ENCODE results near the gene AGBL4. TPM values are rescaled to one million over a fixed set of nuclear protein-coding genes. Genes with fewer than 3 reads are reported as not detected.

AGBL4 gene
- total RNA-seq, 1 donor from 2014 or later: not detected

DNA sequence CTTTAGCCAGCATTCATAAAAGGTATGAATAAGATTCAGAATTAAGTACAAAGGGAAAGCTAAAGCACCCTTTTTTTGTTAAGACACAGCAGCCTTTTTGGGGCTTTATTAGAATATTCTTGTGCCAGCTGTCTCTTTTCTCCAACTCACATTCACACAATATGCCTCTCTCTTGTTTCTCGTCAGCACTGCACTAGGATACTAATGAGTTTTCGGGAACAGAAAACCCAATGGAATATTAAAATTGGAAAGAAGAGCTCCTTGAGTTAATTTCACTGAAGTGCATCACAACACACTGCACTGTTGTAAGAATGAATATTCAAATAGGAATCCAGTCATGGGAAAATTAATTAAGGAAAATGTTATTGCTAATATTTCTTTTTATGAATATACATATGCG lies 836.7 kb downstream of the AGBL4 start:
- no peaks in the 10 kb centered on the region for H3K9me3 ChIP-seq
- DNase-seq (no peak), ATAC-seq (no peak)
- no peaks in the 10 kb centered on the region for H3K36me3 ChIP-seq
- H3K27ac ChIP-seq: no peak overlapping the region
- H3K4me1 ChIP-seq: no peaks in the 10 kb centered on the region
- no peaks in the 10 kb centered on the region for H3K27me3 ChIP-seq
- no peak overlapping the region for H3K4me3 ChIP-seq
- TF ChIP-seq, protein P1, sequence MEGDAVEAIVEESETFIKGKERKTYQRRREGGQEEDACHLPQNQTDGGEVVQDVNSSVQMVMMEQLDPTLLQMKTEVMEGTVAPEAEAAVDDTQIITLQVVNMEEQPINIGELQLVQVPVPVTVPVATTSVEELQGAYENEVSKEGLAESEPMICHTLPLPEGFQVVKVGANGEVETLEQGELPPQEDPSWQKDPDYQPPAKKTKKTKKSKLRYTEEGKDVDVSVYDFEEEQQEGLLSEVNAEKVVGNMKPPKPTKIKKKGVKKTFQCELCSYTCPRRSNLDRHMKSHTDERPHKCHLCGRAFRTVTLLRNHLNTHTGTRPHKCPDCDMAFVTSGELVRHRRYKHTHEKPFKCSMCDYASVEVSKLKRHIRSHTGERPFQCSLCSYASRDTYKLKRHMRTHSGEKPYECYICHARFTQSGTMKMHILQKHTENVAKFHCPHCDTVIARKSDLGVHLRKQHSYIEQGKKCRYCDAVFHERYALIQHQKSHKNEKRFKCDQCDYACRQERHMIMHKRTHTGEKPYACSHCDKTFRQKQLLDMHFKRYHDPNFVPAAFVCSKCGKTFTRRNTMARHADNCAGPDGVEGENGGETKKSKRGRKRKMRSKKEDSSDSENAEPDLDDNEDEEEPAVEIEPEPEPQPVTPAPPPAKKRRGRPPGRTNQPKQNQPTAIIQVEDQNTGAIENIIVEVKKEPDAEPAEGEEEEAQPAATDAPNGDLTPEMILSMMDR (IDR thresholded peaks at IDR 0.05): no peak
- intact Hi-C loops (cut with DNase I): no loop called here

DNA sequence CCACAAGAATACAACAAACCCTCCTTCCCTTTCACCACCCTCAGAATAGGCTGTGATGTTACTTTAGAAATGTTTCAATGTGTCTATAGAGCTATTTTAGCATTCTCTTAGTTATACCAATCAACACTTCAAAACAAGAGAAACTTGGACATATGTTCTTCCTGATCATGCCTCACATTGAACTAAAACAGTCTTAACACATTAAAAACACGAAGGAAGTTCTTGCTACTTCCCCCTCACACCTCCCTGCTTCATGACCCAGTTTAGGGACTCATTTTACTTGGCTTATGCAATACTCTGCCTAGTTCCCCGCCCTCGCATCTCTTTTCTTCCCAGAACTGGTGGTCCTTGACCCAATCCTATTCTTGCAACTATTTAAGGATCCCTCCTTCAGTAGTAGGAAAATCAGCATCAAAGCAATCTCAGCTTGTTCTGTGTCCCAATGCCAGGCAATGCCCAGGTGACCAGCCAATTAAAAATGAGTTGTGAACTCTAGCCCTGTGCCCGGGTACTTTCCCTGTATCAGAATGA lies 838.2 kb downstream of the AGBL4 start:
- Histone ChIP-seq H3K4me3 (no peak overlapping the region), H3K4me1 (no peaks in the 10 kb centered on the region), H3K27ac (no peak overlapping the region), H3K36me3 (no peaks in the 10 kb centered on the region), H3K27me3 (no peaks in the 10 kb centered on the region), H3K9me3 (no peaks in the 10 kb centered on the region)
- intact Hi-C loops (cut with DNase I): no loop called here
- ATAC-seq (no peak), DNase-seq (no peak)
- TF ChIP-seq, protein P1 (IDR thresholded peaks at IDR 0.05): no peak

DNA sequence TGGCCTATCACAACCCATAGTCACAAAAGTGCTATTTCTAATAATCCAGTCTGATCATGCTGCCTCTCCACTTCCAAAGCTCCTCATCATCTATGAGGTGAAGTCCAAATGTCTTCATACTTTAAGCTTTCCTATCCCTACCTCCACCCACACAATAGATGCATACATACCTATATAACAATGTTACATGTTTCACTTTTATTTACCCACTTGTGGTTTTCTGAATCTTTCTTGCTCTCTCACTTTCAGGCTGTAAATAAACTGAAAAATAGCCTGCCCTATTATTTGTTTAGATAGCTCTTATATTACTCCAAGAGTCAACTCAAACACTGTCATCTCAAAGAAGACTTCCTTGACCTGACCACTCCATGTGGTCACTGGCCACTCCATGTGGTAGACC lies 840.3 kb downstream of the AGBL4 start:
- Histone ChIP-seq H3K27me3 (no peaks in the 10 kb centered on the region), H3K36me3 (no peaks in the 10 kb centered on the region), H3K4me3 (no peak overlapping the region), H3K4me1 (no peaks in the 10 kb centered on the region), H3K9me3 (no peaks in the 10 kb centered on the region), H3K27ac (no peak overlapping the region)
- DNase-seq (no peak), ATAC-seq (no peak)
- TF ChIP-seq, protein P1 (IDR thresholded peaks at IDR 0.05): no peak
- intact Hi-C loops (cut with DNase I): no loop called here

DNA sequence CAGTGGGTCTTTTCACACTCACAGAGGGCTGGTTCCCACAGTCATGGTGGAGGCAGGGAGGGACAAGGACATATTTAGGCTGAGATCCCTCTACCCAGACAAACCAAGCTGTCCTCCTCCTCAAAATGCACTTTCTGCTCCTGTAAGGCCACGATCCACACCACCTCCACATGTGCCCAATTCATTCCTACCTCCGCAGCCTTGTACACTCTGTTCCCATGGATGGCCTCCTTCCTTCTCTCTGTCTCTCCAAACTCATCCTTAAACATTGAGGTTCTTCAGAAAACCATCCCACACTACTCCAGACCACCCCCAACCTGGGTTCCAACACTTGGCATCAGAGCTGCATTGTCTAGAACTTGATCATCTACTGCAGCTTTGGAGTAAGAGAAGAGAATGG lies 842.7 kb downstream of the AGBL4 start:
- Histone ChIP-seq H3K27ac (no peak overlapping the region), H3K4me1 (no peaks in the 10 kb centered on the region), H3K9me3 (no peaks in the 10 kb centered on the region), H3K36me3 (no peaks in the 10 kb centered on the region), H3K27me3 (no peaks in the 10 kb centered on the region), H3K4me3 (no peak overlapping the region)
- DNase-seq (no peak), ATAC-seq (no peak)
- intact Hi-C loops (cut with DNase I): no loop called here
- TF ChIP-seq, protein P1 (IDR thresholded peaks at IDR 0.05): no peak

DNA sequence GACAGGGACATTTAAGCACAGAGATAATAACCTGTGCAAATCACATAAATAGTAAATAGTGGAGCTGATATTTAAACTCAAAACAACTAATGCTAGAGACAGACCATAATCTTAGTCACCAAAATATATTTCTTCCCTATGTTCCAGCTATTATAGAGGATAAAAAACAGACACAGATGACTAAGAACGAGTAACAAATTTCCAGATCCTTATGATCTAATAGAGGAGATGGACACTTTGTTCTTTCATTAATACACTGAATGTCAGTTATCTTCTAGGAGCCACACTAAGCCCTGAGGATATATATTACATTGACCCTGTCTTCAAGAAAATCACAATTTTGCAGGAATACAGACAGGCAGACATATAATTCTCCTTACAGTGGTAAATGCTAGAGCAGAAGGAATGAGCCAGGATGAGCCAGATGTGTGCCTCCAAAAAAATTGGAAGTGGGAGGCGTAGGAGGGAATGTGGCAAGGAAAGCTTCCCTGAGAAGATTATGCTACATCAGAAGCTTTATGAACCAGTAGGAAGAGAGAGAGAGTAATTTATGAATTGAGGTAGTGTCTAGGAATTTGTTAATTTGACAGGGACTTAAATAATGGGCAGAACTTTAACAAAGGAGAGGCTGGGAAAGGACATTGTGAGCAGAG lies 851.7 kb downstream of the AGBL4 start:
- intact Hi-C loops (cut with DNase I): no loop called here
- H3K4me3 ChIP-seq: no peak overlapping the region

More for the DNA sequence above, 851.7 kb downstream of the AGBL4 start:
- no peak for DNase-seq
- no peaks in the 10 kb centered on the region for H3K9me3 ChIP-seq
- H3K4me1 ChIP-seq: no peaks in the 10 kb centered on the region
- H3K27me3 ChIP-seq: no peaks in the 10 kb centered on the region
- TF ChIP-seq, protein P1 (IDR thresholded peaks at IDR 0.05): no peak
- no peaks in the 10 kb centered on the region for H3K36me3 ChIP-seq
- no peak for ATAC-seq
- no peak overlapping the region for H3K27ac ChIP-seq

Data from upper lobe of right lung (tissue), 1 donor.